Prostate gland (tissue), 2 donors: ENCODE data around the gene SLC14A1.

Experiments used
- CTCF ChIP-seq, 4 experiments: fragments of 200-600 bp in 2 of 4; fragments of 450-650 bp in 2 of 4; sonication (generic) in 2 of 4; IDR thresholded peaks; 1 replicate in 3 of 4; 2 replicates in 1 of 4; pipeline ENCODE4 v1.5.1; 2016 to 2019; ENCODE audit warnings: antibody characterized with exemption in 4 of 4, mild to moderate bottlenecking in 2 of 4, moderate library complexity in 2 of 4
- POLR2A ChIP-seq: fragments of 450-650 bp; IDR thresholded peaks from one replicate; pipeline ENCODE4 v1.6.1; 2016; ENCODE audit warnings: antibody characterized with exemption, mild to moderate bottlenecking
- POLR2AphosphoS5 ChIP-seq: sonication (generic); formaldehyde crosslinking; IDR thresholded peaks from one replicate; pipeline ENCODE4 v1.6.1; 2017; ENCODE audit warnings: antibody characterized with exemption

GRCh38 chr18:45680066-45680690 lies 43.8 kb upstream of the SLC14A1 start:
- no peak for TF ChIP-seq CTCF (IDR thresholded peaks at IDR 0.05)
- TF ChIP-seq POLR2AphosphoS5 = peak; percentile 25
- TF ChIP-seq POLR2A = no peak
